NCI-H1930 (cell line): ENCODE measurements around the gene RABGAP1L.
"Not testable (repeated sequence)": the region's sequence is repeated elsewhere in the genome, so short reads cannot be mapped to it uniquely, and the experiment has no call there.

ENCODE experiments used
- DNase-seq, 2 experiments: peaks; one replicate each; lab custom pipeline; 2025; lab: John Stamatoyannopoulos, UW

Gene RABGAP1L

DNA sequence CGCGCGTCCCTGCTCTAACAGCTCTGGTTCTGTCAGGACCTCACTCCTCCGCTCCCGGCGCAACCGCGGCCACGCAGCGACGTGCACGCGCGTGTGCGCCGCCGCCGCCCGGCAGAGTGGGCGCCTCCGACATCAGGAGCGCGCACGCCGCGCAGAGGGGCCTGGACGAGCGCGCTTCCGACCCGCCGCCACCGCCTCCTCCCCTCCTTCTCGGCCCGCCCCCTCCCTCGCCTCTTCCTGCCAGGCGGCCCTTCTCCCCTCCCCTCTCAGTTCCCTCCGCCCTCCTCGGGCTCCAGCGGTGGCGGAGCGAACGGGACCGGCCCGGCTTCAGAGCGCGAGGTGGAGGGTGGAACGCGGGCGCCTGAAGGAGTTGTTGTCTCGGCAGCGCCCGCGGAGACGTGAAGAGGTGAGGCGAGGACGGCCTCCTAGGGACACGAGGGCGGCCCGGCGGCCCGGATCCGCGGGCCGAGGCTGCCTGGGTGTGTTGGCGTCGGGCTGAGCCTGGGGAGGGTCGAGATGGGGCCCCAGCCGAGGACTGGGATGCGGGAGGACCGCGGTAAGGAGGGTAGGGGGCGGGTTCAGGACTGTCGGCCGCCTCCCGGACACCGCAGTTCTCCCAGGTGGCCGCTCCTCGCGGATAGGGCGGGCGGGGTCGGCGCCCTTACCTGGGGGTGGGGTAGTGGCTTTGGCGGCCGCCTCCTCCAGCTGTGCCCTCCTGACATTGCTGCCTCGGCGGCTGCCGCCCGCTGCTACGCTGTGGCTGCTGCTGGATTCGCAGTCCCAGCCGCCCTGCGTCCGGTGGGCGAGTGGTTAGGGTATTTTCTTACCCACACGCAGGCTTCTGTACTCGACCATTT is at the start of gene RABGAP1L:
Gene RABGAP1L, plus strand, starts transcription at position 269 of the 857 bp plus-strand sequence.
- DNase-seq = peak; percentile 88 to 92

GRCh38 chr1:174110053-174110452 is 49.3 kb upstream of the RABGAP1L start:
- no peak for DNase-seq

- no peak for DNase-seq
Observed at GRCh38 chr1:174112489-174113162, 46.7 kb upstream of the RABGAP1L start.

- no peak for DNase-seq
Observed at GRCh38 chr1:174114106-174114505, 45.2 kb upstream of the RABGAP1L start.

DNA sequence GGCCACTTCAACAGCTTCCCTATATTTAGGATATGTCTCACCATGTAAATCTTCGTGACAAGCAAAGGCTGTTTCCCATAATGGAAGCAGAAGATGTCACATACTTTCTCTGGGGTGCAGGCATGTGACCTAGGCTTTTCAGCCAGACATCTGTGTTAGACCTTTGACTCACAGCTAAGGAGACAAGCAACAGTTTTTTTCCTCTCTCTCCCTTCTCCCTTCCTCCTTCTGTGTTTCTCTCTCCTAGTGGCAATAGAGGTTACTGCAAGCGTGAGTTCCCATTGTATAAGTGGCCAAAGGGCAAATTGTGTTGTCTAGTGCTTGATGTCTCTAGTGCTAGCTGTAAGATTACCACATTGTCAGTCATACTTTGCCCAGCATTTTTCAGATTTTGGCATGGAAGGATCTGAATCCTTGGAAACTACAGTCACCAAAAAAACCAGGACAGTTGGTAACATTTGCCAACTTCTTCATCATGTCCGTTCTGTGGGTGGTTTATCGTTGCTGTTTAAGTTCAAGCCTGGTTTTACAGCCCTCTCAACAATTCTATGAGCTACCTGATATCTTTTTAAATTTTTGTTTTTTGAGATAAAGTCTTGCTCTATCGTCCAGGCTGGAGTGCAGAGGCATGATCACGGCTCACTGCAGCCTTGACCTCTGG is 44.4 kb upstream of the RABGAP1L start:
- peak in 1 of 2 experiments; percentile 20 for DNase-seq

DNA sequence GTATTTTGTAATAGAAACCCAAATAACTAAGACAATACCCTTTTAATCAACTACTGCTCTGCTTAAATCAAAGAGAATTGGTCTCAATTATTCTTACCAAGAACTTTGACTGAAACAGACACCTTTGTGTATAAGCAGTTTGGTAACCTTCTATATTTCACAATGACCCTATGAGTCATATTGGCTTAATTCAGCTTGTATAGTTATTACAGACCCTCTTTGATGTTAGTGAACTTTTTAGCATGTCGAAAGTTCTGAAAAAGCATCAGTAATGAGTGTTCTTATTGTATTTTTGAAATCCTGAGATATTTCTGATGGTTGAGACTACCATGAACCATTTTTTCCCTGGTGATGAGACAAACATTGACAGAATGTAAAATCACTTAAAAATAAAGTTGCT is 43.3 kb upstream of the RABGAP1L start:
- no peak for DNase-seq

DNA sequence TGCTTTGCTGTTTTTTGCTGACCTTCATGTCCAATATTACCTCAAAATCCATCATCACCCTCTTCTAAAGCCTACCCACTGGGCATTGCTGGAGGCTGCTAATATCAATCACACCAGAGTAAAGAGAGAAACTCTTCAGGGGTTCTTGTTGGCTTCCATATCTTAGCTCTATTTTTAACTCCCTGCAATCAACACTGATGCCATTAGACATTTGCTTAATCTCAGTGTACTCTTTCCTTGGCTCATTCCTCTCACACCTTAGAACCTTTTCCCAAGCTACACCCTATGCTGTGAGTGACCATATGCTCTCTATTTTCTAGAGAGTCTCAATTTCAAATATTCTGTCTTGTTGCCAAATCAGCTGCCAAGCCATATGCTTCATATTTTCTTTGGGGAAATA is 40.6 kb upstream of the RABGAP1L start:
- no peak for DNase-seq

GRCh38 chr1:174122318-174122717 is 37.0 kb upstream of the RABGAP1L start:
- not testable (repeated sequence) for DNase-seq

- DNase-seq = no peak
Observed at GRCh38 chr1:174123843-174124242, 35.5 kb upstream of the RABGAP1L start.

GRCh38 chr1:174127176-174127575 is 32.1 kb upstream of the RABGAP1L start:
- DNase-seq = not testable (repeated sequence)

DNA sequence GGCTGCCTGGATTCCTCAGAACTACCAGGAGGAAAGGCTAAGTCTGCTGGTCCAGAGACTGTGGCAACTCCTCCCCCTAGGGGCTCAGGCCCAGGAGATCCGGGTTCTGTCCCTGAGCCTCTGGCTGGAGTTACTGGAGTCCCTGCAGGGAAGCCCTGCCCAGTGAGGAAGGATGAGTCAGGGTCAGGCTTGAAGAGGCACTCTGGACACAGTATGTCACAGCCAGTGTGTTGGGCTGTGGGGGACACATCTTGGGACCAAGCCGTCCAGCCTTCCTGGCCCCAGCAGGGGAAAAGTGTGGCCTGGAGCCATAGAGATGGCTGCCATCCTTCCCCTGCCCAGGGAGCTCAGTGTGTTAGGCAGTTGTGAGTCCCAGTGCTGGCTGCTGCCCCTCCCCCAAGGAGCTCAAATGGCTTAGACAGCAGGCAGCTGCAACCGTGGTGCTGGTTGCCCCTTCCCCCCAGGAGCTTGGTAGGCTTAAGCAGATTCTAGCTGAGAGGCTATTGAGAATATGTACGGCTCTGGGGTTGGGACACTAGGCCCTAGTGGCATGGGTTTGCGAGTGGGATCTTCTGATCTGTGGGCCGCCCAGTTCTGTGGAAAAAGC is 28.2 kb upstream of the RABGAP1L start:
- DNase-seq = no peak

DNA sequence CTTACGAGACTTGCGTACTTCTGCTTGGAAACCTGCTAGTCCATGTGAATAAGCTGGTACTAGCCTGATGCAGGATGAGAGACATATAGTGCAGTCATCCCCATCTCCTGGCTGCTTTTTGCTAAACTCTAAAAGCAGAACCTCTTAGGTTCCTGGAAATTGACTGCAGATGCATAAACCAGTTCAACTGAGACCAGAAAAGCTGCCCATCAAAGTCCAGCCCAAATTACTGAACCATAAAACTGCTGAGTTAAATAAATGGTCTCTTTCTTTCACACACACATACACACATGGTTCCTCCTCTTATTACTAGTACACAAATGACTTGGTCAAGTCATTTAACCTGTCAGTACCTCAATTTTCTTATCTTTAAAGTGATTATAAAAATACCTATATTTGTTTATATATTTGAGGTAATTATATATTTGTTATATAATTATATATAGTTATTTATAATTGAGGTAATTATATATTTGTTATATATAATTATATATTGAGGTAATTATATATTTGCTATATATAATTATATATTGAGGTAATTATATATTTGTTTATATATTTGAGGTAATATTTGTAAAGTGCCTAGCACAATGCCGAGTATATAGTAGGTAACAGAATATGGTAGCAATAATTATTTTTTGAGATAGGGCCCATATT is 25.2 kb upstream of the RABGAP1L start:
- no peak for DNase-seq

- DNase-seq = no peak
Observed at GRCh38 chr1:174135211-174135610, 24.1 kb upstream of the RABGAP1L start.

GRCh38 chr1:174136714-174137113 is 22.6 kb upstream of the RABGAP1L start:
- DNase-seq = no peak

- no peak for DNase-seq
Observed at GRCh38 chr1:174142836-174143235, 16.5 kb upstream of the RABGAP1L start.

- DNase-seq = not testable (repeated sequence)
Observed at GRCh38 chr1:174143727-174144396, 15.5 kb upstream of the RABGAP1L start.

DNA sequence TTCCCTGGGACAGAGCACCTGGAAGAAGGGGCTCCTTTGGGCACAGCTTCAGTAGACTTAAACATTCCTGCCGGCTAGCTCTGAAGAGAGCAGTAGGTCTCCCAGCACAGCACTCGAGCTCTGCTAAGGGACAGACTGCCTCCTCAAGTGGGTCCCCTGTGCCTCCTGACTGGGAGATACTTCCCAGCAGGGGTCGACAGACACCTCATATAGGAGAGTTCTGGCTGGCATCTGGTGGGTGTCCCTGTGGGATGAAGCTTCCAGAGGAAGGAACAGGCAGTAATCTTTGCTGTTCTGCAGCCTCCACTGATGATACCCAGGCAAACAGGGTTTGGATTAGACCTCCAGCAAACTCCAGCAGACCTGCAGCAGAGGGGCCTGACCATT is 14.9 kb upstream of the RABGAP1L start:
- DNase-seq = not testable (repeated sequence)

GRCh38 chr1:174149216-174149615 is 10.1 kb upstream of the RABGAP1L start:
- no peak for DNase-seq

DNA sequence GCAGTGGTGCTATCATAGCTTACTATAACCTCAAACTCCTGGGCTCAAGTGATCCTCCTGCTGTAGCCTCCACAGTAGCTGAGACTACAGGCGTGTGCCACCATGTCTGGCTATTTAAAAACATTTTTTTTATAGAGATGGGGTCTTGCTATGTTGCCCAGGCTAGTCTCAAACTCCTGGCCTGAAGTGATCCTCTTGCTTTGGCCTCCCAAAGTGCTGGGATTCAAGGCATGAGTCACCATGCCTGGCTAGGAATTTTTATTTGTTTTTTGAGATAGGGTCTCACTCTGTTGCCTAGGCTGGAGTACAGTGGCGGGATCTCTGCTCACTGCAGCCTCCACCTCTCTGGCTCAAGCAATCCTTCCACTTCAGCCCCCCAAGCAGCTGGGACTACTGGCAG is 8.8 kb upstream of the RABGAP1L start:
- no peak for DNase-seq

GRCh38 chr1:174152427-174152826 is 6.9 kb upstream of the RABGAP1L start:
- DNase-seq = no peak
